Ascending aorta (tissue), 2 donors: ENCODE measurements around the gene CDH15. TPM values are rescaled to one million over a fixed set of nuclear protein-coding genes. Genes with fewer than 3 reads are reported as not detected.
"Not testable (repeated sequence)": the region's sequence is repeated elsewhere in the genome, so short reads cannot be mapped to it uniquely, and the experiment has no call there.

Experiments used
- DNase-seq, 2 donors: peaks; one replicate each; pipeline ENCODE4 v3.0.0-alpha.2; 2019; ENCODE audit warnings: low spot score in 2 of 2
- H3K27ac ChIP-seq, 2 donors: fragments of 200-600 bp; sonication (generic); one replicate each; pipeline ENCODE4 v1.5.1; 2016 to 2017; ENCODE audit warnings: mild to moderate bottlenecking in 1 of 2
- H3K27me3 ChIP-seq: fragments of 200-600 bp; sonication (generic); one replicate; pipeline ENCODE4 v1.5.1; 2017
- H3K36me3 ChIP-seq, 2 donors: fragments of 200-600 bp; sonication (generic); one replicate each; pipeline ENCODE4 v1.5.1; 2016
- H3K4me1 ChIP-seq, 2 donors: fragments of 200-600 bp; sonication (generic); one replicate each; pipeline ENCODE4 v1.5.1; 2016 to 2017; ENCODE audit warnings: mild to moderate bottlenecking in 1 of 2
- H3K4me3 ChIP-seq, 2 donors: fragments of 200-600 bp; sonication (generic); one replicate each; pipeline ENCODE4 v1.5.1; 2016 to 2017; ENCODE audit warnings: mild to moderate bottlenecking in 1 of 2
- H3K9me3 ChIP-seq, 2 donors: fragments of 200-600 bp; sonication (generic); one replicate each; pipeline ENCODE4 v1.5.1; 2016
- CTCF ChIP-seq, 3 experiments: fragments of 200-600 bp in 2 of 3; fragments of 450-650 bp in 1 of 3; sonication (generic) in 2 of 3; IDR thresholded peaks; one replicate each; pipeline ENCODE4 v1.5.1; 2016 to 2019; ENCODE audit warnings: antibody characterized with exemption in 3 of 3, mild to moderate bottlenecking in 1 of 3, moderate library complexity in 1 of 3
- intact Hi-C: fragments of 100-400 bp; cut with DNase I; formaldehyde crosslinking; loops from one replicate; pipeline ENCODE4 v1.15.1; 2023
- total RNA-seq: library from RNA; depleted of rRNA; stranded (reverse); fragments of >200 nt; gene quantifications from one replicate; pipeline ENCODE4 v1.1.0, GENCODE V29; 2016

Gene CDH15
- total RNA-seq, 1 donor from 2014 or later, result not detected

- no peak overlapping the region for H3K4me3 ChIP-seq
- DNase-seq, result no peak
- H3K36me3 ChIP-seq, result peaks cover 47 to 53% of the 10 kb centered on the region in 2 donors
- no peaks in the 10 kb centered on the region for H3K9me3 ChIP-seq
- intact Hi-C loops, result no loop called here
- H3K4me1 ChIP-seq, result no peaks in the 10 kb centered on the region
- no peak for TF ChIP-seq CTCF (IDR thresholded peaks at IDR 0.05)
- no peak overlapping the region for H3K27ac ChIP-seq
- H3K27me3 ChIP-seq, result no peaks in the 10 kb centered on the region
These were observed 62.3 kb downstream of the CDH15 start for GRCh38 chr16:89233678-89234490.

GRCh38 chr16:89237733-89238132 lies 66.2 kb downstream of the CDH15 start:
- H3K27ac ChIP-seq, result no peak overlapping the region
- no peak overlapping the region for H3K4me3 ChIP-seq
- peaks cover 0 to 6% of the 10 kb centered on the region in 2 donors for H3K4me1 ChIP-seq
- intact Hi-C loops, result no loop called here
- H3K36me3 ChIP-seq, result peaks cover 14% of the 10 kb centered on the region in 2 donors
- no peaks in the 10 kb centered on the region for H3K9me3 ChIP-seq
- no peak for TF ChIP-seq CTCF (IDR thresholded peaks at IDR 0.05)
- no peak for DNase-seq
- H3K27me3 ChIP-seq, result no peaks in the 10 kb centered on the region

DNA sequence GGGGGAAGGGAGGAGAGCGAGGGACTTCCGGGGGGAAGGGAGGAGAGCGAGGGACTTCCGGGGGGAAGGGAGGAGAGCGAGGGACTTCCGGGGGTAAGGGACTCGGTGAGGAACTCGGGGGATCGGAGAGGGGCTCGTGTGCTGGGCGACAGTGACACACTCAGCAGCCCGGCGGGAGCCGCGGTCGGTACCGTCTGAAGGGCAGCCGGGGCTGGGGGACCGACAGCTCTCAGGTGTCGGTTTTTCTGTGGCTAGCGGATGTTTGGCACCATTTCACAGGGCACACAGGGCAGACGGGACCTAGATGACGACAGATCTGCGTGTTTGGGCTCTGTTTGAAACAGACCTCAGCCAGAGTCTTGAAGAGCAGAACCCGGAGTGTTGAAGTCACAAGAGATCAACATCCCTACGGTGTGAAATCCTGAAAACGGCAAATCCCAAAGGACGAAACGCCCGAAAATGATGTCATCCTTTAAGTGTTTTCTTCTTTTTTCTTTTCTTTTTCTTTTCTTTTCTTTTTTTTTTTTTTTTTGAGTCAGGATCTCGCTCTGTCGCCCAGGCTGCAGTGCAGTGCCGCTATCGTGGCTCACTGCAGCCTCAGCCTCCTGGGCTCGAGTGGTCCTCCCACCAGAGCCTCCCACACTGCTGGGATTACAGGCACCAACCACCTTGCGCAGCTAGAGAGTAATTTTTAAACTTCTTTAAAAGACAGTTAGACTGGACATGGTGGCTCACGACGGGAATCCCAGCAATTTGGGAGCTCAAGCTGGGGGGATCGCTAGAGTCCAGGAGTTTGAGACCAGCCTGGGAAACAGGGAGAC lies 69.8 kb downstream of the CDH15 start:
- Histone ChIP-seq H3K27me3 (no peaks in the 10 kb centered on the region), H3K36me3 (no peaks in the 10 kb centered on the region), H3K9me3 (no peaks in the 10 kb centered on the region), H3K4me3 (peak overlapping the region; percentile 70 to 79), H3K27ac (peak overlapping the region; percentile 95 to 98), H3K4me1 (peaks cover 0 to 6% of the 10 kb centered on the region in 2 donors)
- TF ChIP-seq CTCF (IDR thresholded peaks at IDR 0.05), result no peak
- peak in 1 of 2 donors; percentile 87 for DNase-seq
- intact Hi-C loops, result loop anchor here (1.0 to 10.0 kb wide), 8 partner anchors 25 to 1477 kb away; partner anchors contain the start of genes CDK10, CHMP1A, KLHDC4 and RPL13

DNA sequence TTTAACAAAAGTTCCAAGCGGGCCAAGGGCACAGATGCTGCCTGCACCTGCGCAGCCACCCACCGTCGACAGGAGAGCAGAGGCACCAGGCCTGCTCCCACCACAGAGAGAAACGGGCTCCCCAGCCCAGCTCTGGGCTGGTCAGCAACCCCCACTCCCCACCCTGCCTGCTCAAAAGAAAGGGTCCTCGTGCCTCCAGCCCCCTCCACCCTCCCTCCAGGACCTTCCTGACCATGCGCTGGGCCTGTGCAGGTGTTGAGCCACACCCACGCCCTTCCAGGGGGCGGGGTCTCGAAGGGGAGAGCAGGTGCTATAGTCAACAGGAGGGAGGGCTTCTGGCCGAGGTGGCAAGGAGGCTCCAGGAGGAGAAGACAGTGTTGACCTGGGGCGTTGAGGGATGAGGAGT lies 71.2 kb downstream of the CDH15 start:
- no peak for DNase-seq
- Histone ChIP-seq H3K36me3 (no peaks in the 10 kb centered on the region), H3K9me3 (no peaks in the 10 kb centered on the region), H3K27ac (no peak overlapping the region), H3K27me3 (no peaks in the 10 kb centered on the region), H3K4me3 (no peak overlapping the region), H3K4me1 (peaks cover 5 to 9% of the 10 kb centered on the region in 2 donors)
- TF ChIP-seq CTCF (IDR thresholded peaks at IDR 0.05), result no peak
- intact Hi-C loops, result loop anchor here (5.0 to 10.0 kb wide), 5 partner anchors 152 to 1478 kb away; partner anchors contain the start of genes CDK10, CHMP1A, KLHDC4 and SPATA33

GRCh38 chr16:89243664-89244063 lies 72.1 kb downstream of the CDH15 start:
- H3K36me3 ChIP-seq, result no peaks in the 10 kb centered on the region
- intact Hi-C loops, result loop anchor here (5.0 to 10.0 kb wide), 5 partner anchors 151 to 1479 kb away; partner anchors contain the start of genes CDK10, CHMP1A, KLHDC4 and SPATA33

GRCh38 chr16:89244264-89244663 lies 72.7 kb downstream of the CDH15 start:
- H3K4me1 ChIP-seq, H3K9me3 ChIP-seq, H3K36me3 ChIP-seq, DNase-seq, H3K4me3 ChIP-seq, H3K27ac ChIP-seq, H3K27me3 ChIP-seq: not testable (repeated sequence)
- intact Hi-C loops, result loop anchor here (5.0 to 10.0 kb wide), 5 partner anchors 151 to 1479 kb away; partner anchors contain the start of genes CDK10, CHMP1A, KLHDC4 and SPATA33

More at GRCh38 chr16:89243664-89244063, 72.1 kb downstream of the CDH15 start:
- Histone ChIP-seq H3K27me3 (no peaks in the 10 kb centered on the region), H3K9me3 (no peaks in the 10 kb centered on the region), H3K27ac (no peak overlapping the region), H3K4me1 (peaks cover 5 to 9% of the 10 kb centered on the region in 2 donors), H3K4me3 (no peak overlapping the region)
- no peak for DNase-seq
- no peak for TF ChIP-seq CTCF (IDR thresholded peaks at IDR 0.05)
